Activated CD8-positive, alpha-beta T cell treated with anti-CD3 and anti-CD28 coated beads, Interleukin-2, amount 10 ng/mL, durations not matched to agents 7 days and 5 days (primary cell): ENCODE results near the gene FAM228B. TPM values are rescaled to one million over a fixed set of nuclear protein-coding genes. Genes with fewer than 3 reads are reported as not detected.
A peak's percentile ranks its signal among the peaks of the same experiment; 100 is the strongest.

Experiments
- ATAC-seq: fragments of 150-1000 bp; cut with Tn5 transposase; one replicate; pipeline ENCODE4 v1.10.0; 2021; ENCODE audit warnings: moderate library complexity
- CTCF ChIA-PET: fragments of 350-600 bp; sonication (Branson Sonifier 250); formaldehyde crosslinking; loops from one replicate; lab custom pipeline; 2021; ENCODE audit warnings: antibody characterized with exemption; lab: Charles Lee
- POLR2A ChIA-PET: fragments of 350-600 bp; sonication (Branson Sonifier 250); formaldehyde crosslinking; loops from one replicate; lab custom pipeline; 2021; ENCODE audit warnings: antibody characterized with exemption; lab: Charles Lee
- DNase-seq: peaks from one replicate; pipeline ENCODE4 v3.0.0-alpha.2; 2020
- H3K27ac Mint-ChIP-seq: one replicate; pipeline ENCODE4 v1.8.0; 2021; ENCODE audit warnings: mild to moderate bottlenecking, mixed read lengths
- H3K27me3 Mint-ChIP-seq: one replicate; pipeline ENCODE4 v1.8.0; 2021; ENCODE audit warnings: low read depth, mixed read lengths
- H3K36me3 Mint-ChIP-seq: one replicate; pipeline ENCODE4 v1.8.0; 2021; ENCODE audit warnings: low read depth, mixed read lengths
- H3K4me1 Mint-ChIP-seq: one replicate; pipeline ENCODE4 v1.8.0; 2021; ENCODE audit warnings: low read depth, mixed read lengths
- H3K4me3 Mint-ChIP-seq: one replicate; pipeline ENCODE4 v1.8.0; 2021; ENCODE audit warnings: mild to moderate bottlenecking, mixed read lengths
- H3K9me3 Mint-ChIP-seq: one replicate; pipeline ENCODE4 v1.8.0; 2022; ENCODE audit warnings: mixed read lengths; ENCODE audit not compliant: insufficient read depth
- total RNA-seq, 2 experiments: library from RNA; stranded (reverse); gene quantifications; one replicate each; pipeline ENCODE4 v1.2.3, GENCODE V29; 2021

Gene FAM228B
- total RNA-seq, 2 experiments from 2014 or later = 6.2 to 6.9 TPM

DNA sequence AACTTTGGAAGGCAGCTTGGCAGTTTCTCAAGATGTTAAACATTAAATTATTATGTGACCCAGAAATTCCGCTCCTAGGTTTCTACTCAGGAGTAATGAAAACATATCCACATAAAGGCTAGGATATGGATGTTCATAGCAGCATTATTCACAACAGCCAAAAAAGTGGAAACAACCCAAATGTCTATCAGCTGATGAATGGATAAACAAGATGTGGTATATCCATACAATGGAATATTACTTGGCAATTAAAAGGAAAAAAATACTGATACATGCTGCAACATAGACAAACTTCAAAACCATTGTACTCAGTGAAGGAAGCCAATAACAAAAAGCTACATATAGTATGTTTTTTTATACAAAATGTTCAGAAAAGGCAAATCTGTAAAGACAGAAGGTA lies 39.2 kb downstream of the FAM228B start:
- Mint-ChIP-seq H3K27ac (no peak overlapping the region), H3K27me3 (peaks cover 5% of the 10 kb centered on the region), H3K36me3 (no peaks in the 10 kb centered on the region), H3K4me1 (no peaks in the 10 kb centered on the region), H3K4me3 (no peak overlapping the region), H3K9me3 (no peaks in the 10 kb centered on the region)
- CTCF ChIA-PET = interaction anchor here (1.0 to 6.7 kb wide), 4 partner anchors 10 to 338 kb away, joined by 3 to 33 read pairs (median 9); partner anchors contain the start of gene TP53I3
- DNase-seq (no peak), ATAC-seq (no peak)
- POLR2A ChIA-PET = no interaction called here

DNA sequence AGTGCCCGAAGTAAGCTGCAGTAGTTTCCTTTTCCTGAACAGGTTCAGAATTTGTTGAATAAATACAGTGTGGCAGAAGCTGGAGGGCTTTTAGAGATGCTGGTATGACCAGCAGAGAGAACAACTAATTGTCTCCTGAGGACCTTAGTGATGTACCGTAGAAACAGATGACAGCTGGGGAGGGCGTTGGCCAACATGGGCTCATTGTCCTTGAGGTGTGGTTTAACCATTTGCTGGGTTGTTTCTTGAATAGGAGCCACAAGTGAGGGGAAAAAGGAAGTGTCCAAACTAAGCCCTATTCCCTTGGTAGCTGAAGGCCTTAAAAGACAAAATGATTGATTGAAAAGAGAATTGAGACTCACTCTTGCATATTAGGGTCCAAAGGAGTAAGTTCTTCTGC lies 39.9 kb downstream of the FAM228B start:
- Mint-ChIP-seq H3K4me1 (no peaks in the 10 kb centered on the region), H3K27me3 (peaks cover 5% of the 10 kb centered on the region), H3K4me3 (no peak overlapping the region), H3K36me3 (no peaks in the 10 kb centered on the region), H3K27ac (no peak overlapping the region), H3K9me3 (no peaks in the 10 kb centered on the region)
- DNase-seq (no peak), ATAC-seq (no peak)
- ChIA-PET CTCF (interaction anchor here (0.7 to 6.7 kb wide), 8 partner anchors 9 to 339 kb away, joined by 3 to 33 read pairs (median 4); partner anchors contain the start of genes ATAD2B and TP53I3), POLR2A (no interaction called here)

DNA sequence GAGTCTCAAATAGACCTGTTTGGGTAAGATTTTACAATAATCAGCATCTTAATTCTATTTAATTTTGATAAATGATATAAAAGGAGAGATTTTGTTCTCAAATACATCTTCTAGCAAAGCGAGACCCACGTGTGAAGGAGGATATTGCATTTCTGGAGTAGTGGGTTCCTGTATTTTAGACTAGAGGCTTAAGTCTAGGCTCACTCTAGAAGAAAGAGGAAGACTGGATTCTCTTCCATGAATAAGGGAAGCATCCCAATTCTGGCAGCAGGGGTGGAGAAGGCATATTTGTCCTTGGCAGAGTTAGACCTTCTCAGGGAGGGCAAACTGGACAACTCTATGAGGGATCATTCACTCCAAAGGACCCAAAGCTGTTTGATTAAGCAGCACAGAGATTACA lies 40.3 kb downstream of the FAM228B start:
- Mint-ChIP-seq H3K27me3 (peaks cover 5% of the 10 kb centered on the region), H3K4me1 (no peaks in the 10 kb centered on the region), H3K27ac (no peak overlapping the region), H3K36me3 (no peaks in the 10 kb centered on the region), H3K4me3 (no peak overlapping the region), H3K9me3 (no peaks in the 10 kb centered on the region)
- no peak for ATAC-seq
- POLR2A ChIA-PET = interaction anchor here (0.6 to 1.4 kb wide), 2 partner anchors 339 to 595 kb away, joined by 3 read pairs; no protein-coding TSS in a partner anchor
- no peak for DNase-seq
- CTCF ChIA-PET = interaction anchor here (0.7 to 6.7 kb wide), 9 partner anchors 9 to 343 kb away, joined by 3 to 33 read pairs (median 3); partner anchors contain the start of genes ATAD2B and TP53I3

DNA sequence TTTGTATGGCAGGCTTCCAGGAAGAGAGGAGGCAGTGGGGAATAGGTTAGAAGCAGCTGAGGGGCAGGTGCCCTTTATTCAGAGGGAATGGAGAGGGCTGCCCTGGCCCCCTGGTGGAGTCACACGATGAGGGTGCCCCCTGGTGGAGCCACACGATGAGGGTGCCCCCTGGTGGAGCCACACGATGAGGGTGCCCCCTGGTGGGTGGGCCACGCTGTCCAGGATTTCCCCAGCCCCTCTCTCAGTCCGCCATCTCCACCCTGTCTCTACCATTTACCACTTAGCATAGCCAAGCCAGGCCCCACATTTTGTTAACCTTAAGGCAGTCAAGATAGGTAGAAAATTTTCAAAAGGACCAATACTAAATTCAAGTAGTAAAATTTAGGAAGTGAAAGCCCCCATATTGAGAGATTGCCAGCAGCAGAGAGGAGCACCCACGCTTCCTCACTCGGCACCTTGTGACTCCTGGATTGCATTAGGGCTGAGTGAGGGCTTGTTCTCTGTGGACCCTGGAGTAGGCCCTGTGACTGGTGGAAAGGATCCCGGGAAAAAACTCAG lies 41.2 kb downstream of the FAM228B start:
- Mint-ChIP-seq H3K27ac (no peak overlapping the region), H3K36me3 (no peaks in the 10 kb centered on the region), H3K4me3 (no peak overlapping the region), H3K4me1 (no peaks in the 10 kb centered on the region), H3K27me3 (peaks cover 5% of the 10 kb centered on the region), H3K9me3 (no peaks in the 10 kb centered on the region)
- ChIA-PET CTCF (interaction anchor here (0.8 to 6.7 kb wide), 8 partner anchors 9 to 343 kb away, joined by 3 to 33 read pairs (median 4); partner anchors contain the start of genes ATAD2B and TP53I3), POLR2A (interaction anchor here (0.6 to 1.4 kb wide), 2 partner anchors 340 to 596 kb away, joined by 3 read pairs; no protein-coding TSS in a partner anchor)
- peak; percentile 88 for ATAC-seq
- DNase-seq = peak; percentile 63

DNA sequence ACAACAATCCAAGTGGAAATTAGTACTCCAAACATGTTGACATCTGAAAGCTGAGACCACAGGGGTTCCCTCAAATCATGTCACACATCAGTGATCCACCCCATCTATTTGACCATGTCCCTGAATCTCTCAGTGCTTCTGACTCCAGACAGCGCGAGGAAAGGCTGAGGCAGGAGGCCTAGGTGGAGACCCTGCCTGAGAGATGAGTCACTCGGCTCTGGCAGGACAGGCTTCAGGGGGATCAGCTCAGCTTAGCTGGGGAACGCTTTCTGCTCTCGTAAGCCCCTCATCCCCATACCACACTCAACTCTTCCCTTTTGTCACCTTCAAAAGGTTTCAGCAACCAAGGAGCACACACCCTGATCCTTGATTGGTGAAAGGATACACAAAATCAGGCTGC lies 45.8 kb downstream of the FAM228B start:
- Mint-ChIP-seq H3K27me3 (peaks cover 11% of the 10 kb centered on the region), H3K27ac (no peak overlapping the region), H3K9me3 (no peaks in the 10 kb centered on the region), H3K4me3 (no peak overlapping the region), H3K4me1 (no peaks in the 10 kb centered on the region), H3K36me3 (no peaks in the 10 kb centered on the region)
- DNase-seq = no peak
- ATAC-seq = no peak
- ChIA-PET CTCF (no interaction called here), POLR2A (no interaction called here)

DNA sequence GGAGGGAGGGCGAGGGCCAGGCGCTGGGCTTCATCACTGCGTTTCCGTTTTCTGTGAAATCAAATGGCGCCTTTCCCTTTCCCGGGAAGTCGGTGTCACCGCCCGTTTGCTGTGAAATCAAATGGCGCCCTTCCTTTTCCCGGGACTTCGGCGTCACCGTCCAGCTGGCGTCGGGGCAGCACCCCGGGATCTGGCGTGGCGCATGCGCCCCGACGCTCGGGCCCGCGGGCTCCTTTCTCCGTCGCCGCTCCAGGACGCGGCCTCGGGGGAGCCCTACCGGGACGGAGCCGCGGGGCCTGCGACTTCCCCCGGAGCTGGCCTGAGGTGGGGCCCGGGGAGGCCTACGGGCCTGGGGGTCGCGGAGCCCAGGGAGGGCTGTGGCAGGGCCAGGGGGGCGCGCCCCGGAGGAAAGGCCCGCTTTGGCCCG lies 51.6 kb downstream of the FAM228B start, which contains the start of gene FAM228A:
TSS of gene FAM228A (plus strand) at position 203 of the 427 bp plus-strand sequence. CDS start 428 bp downstream, outside the sequence.
- POLR2A ChIA-PET = no interaction called here
- no peaks in the 10 kb centered on the region for H3K36me3 Mint-ChIP-seq
- DNase-seq (no peak), ATAC-seq (no peak)
- no peak within 1 kb of the TSS for H3K4me3 Mint-ChIP-seq
- CTCF ChIA-PET = no interaction called here
- peaks cover 10% of the 10 kb centered on the region for H3K4me1 Mint-ChIP-seq
- no peak within 1 kb of the TSS for H3K27ac Mint-ChIP-seq
- no peaks in the 10 kb centered on the region for H3K9me3 Mint-ChIP-seq
- H3K27me3 Mint-ChIP-seq = peaks cover 16% of the 10 kb centered on the region

DNA sequence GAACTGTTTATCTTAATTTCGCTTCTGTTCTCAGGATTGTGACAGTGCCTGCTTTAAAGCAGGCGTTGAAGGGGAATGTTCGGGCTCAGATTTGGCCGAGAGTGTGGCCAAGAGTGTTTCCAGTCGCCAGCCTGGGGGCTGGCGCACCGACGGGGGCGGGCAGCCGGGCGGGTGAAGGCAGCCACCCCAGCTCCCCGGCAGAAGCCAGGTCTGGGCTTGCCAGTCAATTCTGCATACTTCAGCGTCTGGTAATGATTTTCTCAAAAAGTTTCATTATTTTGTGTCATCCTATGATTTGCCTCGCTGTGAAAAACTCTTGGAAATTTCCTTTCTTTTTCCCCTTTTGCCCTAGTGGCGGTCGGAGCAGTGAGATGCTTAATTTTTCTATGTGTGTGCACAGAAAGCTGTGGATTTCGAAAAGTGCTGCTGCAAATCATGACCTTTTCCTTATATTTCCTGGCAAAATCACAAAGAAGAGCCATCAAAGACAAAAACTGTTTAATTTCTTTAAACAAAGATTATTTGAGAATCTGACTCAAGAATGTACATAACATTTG lies 52.4 kb downstream of the FAM228B start:
- H3K4me3 Mint-ChIP-seq = no peak overlapping the region
- no peaks in the 10 kb centered on the region for H3K36me3 Mint-ChIP-seq
- CTCF ChIA-PET = interaction anchor here (0.7 kb wide), 1 partner anchor 234 kb away, joined by 3 read pairs; no protein-coding TSS in a partner anchor
- no peaks in the 10 kb centered on the region for H3K9me3 Mint-ChIP-seq
- ATAC-seq (no peak), DNase-seq (no peak)
- H3K27me3 Mint-ChIP-seq = peaks cover 16% of the 10 kb centered on the region
- POLR2A ChIA-PET = no interaction called here
- H3K4me1 Mint-ChIP-seq = peaks cover 12% of the 10 kb centered on the region
- no peak overlapping the region for H3K27ac Mint-ChIP-seq

DNA sequence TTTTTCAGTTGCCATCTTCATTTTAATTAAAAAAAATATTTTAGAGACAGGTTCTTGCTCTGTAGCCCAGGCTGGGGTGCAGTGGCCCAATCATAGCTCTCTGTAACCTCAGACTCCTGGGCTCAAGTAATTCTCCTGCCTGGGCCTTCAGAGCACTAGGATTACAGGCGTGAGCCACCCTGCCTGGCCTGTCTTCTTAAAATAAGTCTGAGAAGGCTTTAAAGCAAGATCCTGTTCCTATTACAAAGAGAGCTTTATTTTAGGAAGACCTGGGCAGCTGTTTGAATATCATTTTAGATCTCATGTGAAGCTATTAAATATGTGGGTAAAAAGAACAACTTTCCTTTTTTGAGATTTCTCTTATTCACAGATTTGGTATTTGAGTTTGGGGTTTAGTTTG lies 53.1 kb downstream of the FAM228B start:
- Mint-ChIP-seq H3K4me1 (peaks cover 12% of the 10 kb centered on the region), H3K9me3 (no peaks in the 10 kb centered on the region), H3K27me3 (peaks cover 16% of the 10 kb centered on the region), H3K27ac (no peak overlapping the region), H3K36me3 (no peaks in the 10 kb centered on the region), H3K4me3 (no peak overlapping the region)
- CTCF ChIA-PET = interaction anchor here (0.7 to 1.5 kb wide), 3 partner anchors 10 to 651 kb away, joined by 3 read pairs; no protein-coding TSS in a partner anchor
- ATAC-seq = no peak
- no peak for DNase-seq
- POLR2A ChIA-PET = interaction anchor here (0.6 kb wide), 1 partner anchor 30 kb away, joined by 3 read pairs; no protein-coding TSS in a partner anchor

DNA sequence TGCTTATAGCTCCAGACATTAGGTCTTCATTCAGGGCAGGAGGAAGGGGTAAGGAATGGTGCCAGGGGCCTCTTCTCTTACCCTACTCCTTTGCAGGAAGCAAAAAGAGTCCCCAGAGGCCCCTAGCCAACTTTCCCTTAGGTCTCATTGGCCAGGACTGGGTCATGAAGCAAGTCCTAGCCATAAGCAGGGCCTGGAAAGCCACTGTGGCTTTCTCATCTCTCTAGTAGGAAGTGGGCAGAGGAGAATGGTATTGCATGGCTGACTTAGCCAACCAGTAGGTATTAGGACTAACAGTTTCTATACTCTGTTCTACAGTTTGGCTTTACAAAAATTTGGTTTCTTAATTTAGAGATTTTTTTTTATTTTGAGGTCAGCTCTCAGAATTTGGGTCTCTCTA lies 56.4 kb downstream of the FAM228B start:
- ATAC-seq (no peak), DNase-seq (no peak)
- Mint-ChIP-seq H3K9me3 (no peaks in the 10 kb centered on the region), H3K4me1 (peaks cover 12% of the 10 kb centered on the region), H3K36me3 (no peaks in the 10 kb centered on the region), H3K27ac (no peak overlapping the region), H3K4me3 (no peak overlapping the region), H3K27me3 (peaks cover 3% of the 10 kb centered on the region)
- POLR2A ChIA-PET = no interaction called here
- CTCF ChIA-PET = interaction anchor here (1.4 kb wide), 1 partner anchor 13 kb away, joined by 3 read pairs; no protein-coding TSS in a partner anchor

DNA sequence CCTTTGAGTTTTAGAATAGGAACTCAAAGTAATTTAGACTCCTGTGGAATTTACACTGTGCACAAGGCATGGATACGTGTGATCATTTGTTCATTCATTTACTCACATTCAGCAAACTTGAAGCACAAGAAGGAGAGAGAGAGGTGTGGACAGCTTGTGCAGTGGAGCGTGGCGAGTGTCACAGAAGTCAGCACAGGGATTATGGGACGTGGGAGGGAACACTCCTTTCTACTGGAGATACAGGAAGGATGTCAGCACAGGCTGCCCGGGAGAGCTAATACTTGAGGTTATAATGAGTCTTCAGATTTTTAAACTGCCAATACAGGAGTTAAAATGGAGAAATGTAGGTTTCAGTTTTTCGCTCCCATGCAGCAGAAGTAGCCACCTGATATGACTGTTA lies 58.6 kb downstream of the FAM228B start:
- no peak for ATAC-seq
- Mint-ChIP-seq H3K9me3 (no peaks in the 10 kb centered on the region), H3K36me3 (no peaks in the 10 kb centered on the region)

DNA sequence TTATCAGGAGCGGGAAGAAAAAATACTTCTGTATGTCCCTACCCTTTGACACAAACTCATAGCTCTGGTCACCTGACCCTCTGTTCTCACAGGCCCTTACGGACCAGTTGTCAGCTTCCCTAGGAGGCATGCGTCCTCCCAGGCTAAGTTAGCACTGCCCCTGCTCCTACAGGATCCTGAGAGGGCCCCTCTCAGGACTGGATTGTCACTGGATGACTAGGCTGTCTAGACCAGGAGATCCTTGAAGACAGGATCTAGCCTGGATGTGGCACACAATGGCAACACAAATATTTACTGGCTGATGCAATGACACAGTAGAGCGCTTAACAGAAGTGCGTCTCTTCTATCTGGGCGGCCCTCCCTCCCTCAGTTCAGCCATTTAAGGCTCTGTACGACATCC lies 59.2 kb downstream of the FAM228B start:
- Mint-ChIP-seq H3K27me3 (peaks cover 8% of the 10 kb centered on the region), H3K4me3 (no peak overlapping the region), H3K4me1 (peaks cover 6% of the 10 kb centered on the region), H3K27ac (no peak overlapping the region), H3K36me3 (no peaks in the 10 kb centered on the region), H3K9me3 (no peaks in the 10 kb centered on the region)
- CTCF ChIA-PET = no interaction called here
- ATAC-seq (no peak), DNase-seq (no peak)
- POLR2A ChIA-PET = no interaction called here

More for the DNA sequence above, 58.6 kb downstream of the FAM228B start:
- H3K4me1 Mint-ChIP-seq = peaks cover 9% of the 10 kb centered on the region
- CTCF ChIA-PET = no interaction called here
- DNase-seq = no peak
- no peak overlapping the region for H3K27ac Mint-ChIP-seq
- POLR2A ChIA-PET = no interaction called here
- no peak overlapping the region for H3K4me3 Mint-ChIP-seq
- H3K27me3 Mint-ChIP-seq = peaks cover 2% of the 10 kb centered on the region
